GM18520 (cell line): ENCODE measurements around the gene CDON.

Experiments
- ATAC-seq: cut with Tn5 transposase; IDR thresholded peaks from one replicate; pipeline ENCODE4 v1.9.1; 2021; ENCODE audit not compliant: unreplicated experiment

CDON gene

GRCh38 chr11:126062679-126063506, at the start of gene CDON:
Gene CDON, minus strand, starts transcription at chr11:126062866. Its CDS starts 39,390 bp downstream, at chr11:126023476.
- peak; percentile 98 for ATAC-seq

GRCh38 chr11:126111458-126112116, 48.9 kb upstream of the CDON start:
- ATAC-seq: no peak

DNA sequence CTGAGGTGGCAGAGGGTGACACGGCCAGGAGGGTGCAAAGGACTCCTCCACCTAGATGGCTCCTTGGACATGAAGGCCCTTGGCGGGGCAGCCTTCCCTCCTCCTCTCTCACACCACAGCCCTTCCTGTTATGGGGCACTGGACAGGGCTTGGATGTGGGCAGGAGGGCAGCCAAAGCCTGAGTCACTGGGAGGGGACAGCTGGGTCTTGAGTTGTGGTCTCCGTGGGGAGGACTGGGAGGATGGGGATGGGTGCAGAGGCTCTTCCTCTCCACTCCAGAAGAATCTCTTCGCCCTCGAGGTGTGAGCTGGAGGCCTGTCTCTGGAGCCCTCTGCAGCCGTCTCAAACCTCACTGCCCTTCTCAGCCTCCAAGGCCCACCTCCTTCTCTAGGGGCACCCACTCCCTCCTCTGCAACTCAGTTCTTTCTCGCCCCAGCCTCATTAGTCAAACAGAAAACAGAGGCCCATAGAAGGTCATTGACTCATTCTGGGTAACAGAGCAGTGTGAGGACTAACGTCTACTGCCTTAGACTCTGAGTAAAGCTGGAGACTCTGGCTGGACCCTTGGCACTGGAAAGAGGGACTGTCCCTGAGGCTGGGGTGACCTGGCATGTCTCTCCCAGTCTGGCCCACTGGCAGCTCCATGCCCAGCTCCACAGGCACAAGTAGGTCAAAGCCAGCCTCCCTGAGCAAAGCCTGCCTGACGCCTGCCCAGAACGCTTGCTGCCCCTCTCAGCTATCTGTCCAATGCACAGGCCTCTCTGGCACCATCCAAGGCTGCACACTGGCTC, 47.5 kb upstream of the CDON start:
- no peak for ATAC-seq

DNA sequence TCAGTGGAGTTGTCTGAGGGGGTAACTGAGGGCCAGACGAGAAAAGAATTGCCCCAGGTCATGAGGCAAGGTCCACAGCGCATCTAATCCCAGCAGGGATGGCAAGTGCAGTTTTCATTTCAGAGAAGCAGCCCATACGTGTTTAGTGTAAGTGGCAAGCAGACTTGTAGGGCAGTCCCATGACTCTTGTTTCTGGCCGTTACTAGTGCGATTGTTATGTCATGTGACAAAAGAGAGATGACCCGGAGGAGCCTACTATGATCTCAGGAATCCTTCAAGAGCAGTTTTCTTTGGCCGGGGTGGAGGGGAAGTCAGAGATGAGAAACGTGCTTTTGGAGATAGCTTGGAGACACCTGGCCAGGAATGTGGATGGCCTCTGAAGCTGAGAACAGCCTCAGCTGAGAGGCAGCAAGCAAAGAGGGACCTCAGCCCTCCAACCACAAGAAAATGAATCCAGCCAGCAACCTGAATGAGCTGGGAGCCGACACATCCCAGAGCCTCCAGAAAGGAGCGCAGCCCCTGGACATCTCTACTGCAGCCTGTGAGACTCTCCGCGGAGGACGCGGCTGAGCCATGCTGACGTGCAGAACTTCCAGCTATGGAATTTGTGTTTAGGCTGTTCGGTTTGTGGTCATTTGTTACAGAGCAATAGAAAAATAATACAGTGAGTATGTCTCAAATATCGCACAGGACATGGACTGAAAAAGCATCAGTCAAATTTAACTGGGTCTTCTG, 44.1 kb upstream of the CDON start:
- ATAC-seq: no peak

DNA sequence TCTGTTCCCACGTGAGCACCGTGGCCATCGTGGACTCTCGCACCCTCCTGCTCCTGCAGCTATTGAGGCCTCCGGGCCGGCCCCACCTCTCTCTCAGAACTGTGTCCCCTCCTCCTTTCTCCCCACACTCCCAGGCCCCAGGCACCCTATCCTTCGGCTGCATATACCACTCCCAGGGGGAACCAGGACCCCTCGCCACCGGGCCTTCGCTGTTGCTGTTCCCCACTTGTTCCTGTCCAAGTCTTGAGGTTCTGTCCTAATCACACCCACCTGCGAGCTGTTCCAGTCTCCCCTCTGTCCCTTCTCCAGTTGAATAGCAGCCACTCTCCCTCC, 43.0 kb upstream of the CDON start:
- no peak for ATAC-seq

GRCh38 chr11:126105022-126105747, 42.5 kb upstream of the CDON start:
- no peak for ATAC-seq

GRCh38 chr11:126104420-126104819, 41.8 kb upstream of the CDON start:
- no peak for ATAC-seq

- no peak for ATAC-seq
Measured at GRCh38 chr11:126103150-126103549, 40.5 kb upstream of the CDON start.

GRCh38 chr11:126102436-126102981, 39.8 kb upstream of the CDON start:
- no peak for ATAC-seq

- ATAC-seq: no peak
Measured at GRCh38 chr11:126101930-126102283, 39.2 kb upstream of the CDON start.

- no peak for ATAC-seq
Measured at GRCh38 chr11:126101251-126101929, 38.7 kb upstream of the CDON start.

DNA sequence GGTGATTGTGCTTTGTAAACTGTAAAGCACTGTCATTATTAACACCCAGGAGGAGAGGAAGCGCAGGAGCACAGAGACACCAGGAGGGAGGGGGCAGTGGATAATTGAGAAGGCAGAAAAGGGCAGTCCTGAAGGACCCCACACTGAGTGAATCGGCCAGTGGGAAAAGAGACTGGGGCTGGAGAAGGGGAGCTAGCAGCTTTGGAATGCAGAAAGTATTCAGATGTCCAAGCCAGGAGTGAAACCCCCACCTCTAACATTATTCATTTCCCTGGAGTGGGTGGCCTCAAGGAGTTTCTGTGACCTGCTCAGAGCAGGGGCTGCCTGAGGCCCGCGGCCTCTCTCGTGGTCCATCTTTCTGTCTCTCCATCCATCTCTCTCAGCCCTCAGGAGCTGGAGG, 38.0 kb upstream of the CDON start:
- no peak for ATAC-seq

DNA sequence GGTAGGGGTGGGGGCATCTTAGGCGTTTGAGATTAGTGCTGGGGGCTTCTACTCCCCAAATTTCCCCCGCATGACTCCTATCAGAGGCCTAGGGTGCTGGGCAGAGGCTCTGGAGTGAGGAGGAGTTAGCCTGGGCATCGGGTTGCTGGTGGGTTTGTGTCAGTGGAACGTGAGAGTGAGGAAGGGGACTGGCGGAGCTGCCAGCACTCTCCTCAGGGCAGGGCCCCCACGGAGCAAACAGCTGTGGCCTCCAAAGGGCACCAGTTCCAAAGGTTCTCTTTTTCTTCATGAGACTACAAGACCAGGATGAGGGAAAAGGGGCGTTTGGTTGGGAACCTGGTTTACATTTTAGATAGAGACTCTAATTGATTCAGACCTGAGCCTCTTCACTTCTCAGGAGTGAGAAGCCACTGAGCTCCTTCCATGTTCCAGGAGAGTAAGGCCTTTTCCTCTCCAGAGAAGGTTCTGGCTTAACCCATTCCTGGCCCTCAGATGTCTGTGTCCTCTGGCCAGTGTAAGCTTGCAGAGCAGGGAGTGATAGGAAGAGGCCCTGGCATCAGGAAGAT, 35.6 kb upstream of the CDON start:
- no peak for ATAC-seq

DNA sequence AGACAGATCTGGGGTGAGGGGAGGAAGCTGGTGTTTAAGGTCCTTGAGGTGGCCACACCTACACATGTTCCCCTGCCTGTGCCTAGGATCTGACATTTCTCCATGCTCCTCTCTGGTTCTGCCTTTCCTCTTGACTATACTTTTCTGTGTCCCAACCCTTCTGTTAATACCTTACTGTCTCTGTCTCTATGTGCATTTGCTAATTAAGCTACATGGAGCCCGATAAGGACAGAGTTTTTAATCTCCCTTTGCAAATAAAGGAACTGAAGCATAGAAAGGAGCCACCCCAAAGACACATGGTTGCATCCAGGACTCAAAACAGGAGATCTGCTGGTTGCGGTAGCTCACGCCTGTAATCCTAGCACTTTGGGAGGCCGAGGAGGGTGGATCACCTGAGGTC, 33.1 kb upstream of the CDON start:
- ATAC-seq: no peak

GRCh38 chr11:126090452-126090851, 27.8 kb upstream of the CDON start:
- no peak for ATAC-seq

- no peak for ATAC-seq
Measured at GRCh38 chr11:126088999-126089398, 26.3 kb upstream of the CDON start.

DNA sequence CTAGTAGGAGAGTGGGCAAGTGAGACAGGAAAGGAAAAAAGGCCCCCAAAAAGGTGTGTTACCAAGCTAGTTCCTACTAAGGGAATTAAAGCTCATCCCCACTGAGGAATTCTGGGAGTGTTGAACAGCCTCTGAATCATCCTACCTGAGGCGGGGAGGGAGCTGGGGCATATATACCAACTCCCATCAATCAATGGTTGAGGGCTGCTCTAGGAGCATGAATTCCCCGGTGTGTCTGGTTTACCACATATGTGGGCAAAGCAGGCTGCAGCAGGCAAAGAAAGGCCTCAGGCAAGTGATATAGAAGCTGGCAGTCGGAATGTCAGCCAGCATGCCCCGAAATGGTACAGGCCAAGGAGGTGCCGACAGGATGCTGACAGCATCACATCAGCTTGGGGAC, 23.6 kb upstream of the CDON start:
- ATAC-seq: no peak

DNA sequence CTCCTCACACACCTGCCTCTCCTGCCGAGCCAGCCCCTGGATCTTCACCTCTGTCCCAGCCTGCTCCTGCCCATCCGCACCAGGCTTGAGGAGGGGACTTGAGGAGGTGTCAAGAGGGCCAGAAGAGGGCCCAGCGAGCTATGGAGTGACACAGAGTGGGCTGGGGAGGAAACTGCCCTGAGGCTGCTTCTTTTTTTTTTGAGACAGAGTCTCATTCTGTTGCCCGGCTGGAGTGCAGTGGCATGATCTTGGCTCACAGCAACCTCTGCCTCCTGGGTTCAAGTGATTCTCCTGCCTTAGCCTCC, 21.9 kb upstream of the CDON start:
- no peak for ATAC-seq

GRCh38 chr11:126083829-126084607, 21.4 kb upstream of the CDON start:
- no peak for ATAC-seq
